SU-DHL-6 (cell line): Measurements from ENCODE around the gene GPRC5B.

ENCODE experiments used
- CTCF ChIP-seq: fragments of 200-600 bp; sonication (generic); IDR thresholded peaks from one replicate; pipeline ENCODE4 v1.5.1; 2017; ENCODE audit warnings: antibody characterized with exemption, mild to moderate bottlenecking, low read length, moderate library complexity; ENCODE audit not compliant: insufficient read depth, poor library complexity, severe bottlenecking
- EZH2phosphoT487 ChIP-seq: fragments of 200-600 bp; sonication (generic), shearing (Covaris generic); conservative IDR thresholded peaks from 2 replicates; pipeline ENCODE4 v1.6.1; 2018; ENCODE audit warnings: mild to moderate bottlenecking, antibody characterized with exemption, low read length, moderate library complexity, mixed read lengths

GRCh38 chr16:19853132-19853741 lies 31.4 kb downstream of the GPRC5B start:
- TF ChIP-seq CTCF (no peak), EZH2phosphoT487 (no peak)
